ENCODE results near the gene MTX1. TPM values are rescaled to one million over a fixed set of nuclear protein-coding genes. Genes with fewer than 3 reads are reported as not detected.

MTX1 gene
- total and polyA plus RNA-seq, 9 of the 15 experiments (the other 6 are each of a cell fraction or from before 2014, with no cell fraction given), result 29.1 to 98.4 (median 66.9) TPM

GRCh38 chr1:155193275-155193990 lies 15.1 kb upstream of the MTX1 start (continued):
- TF ChIP-seq MBD1 (CRISPR knock-in tag; IDR thresholded peaks at IDR 0.05), result no peak
- no peak for TF ChIP-seq CBX2 (IDR thresholded peaks at IDR 0.05; ENCODE audit: insufficient read depth, low read length, poor library complexity, severe bottlenecking)
- no peak for TF ChIP-seq ZNF551 (CRISPR knock-in tag; IDR thresholded peaks at IDR 0.05)
- peak; percentile 61; the same call in 1 of the 2 replicates for TF ChIP-seq MYC (IDR thresholded peaks at IDR 0.05; ENCODE audit: low read depth, low read length)
- TF ChIP-seq MYC (CRISPR knock-in tag; IDR thresholded peaks at IDR 0.05; ENCODE audit: borderline replicate concordance, low read depth), result no peak
- no peak for TF ChIP-seq ZNF212 (CRISPR knock-in tag; IDR thresholded peaks at IDR 0.05)
- no peak for TF ChIP-seq ZFPM2 (CRISPR knock-in tag; IDR thresholded peaks at IDR 0.05)
- TF ChIP-seq, protein P1, sequence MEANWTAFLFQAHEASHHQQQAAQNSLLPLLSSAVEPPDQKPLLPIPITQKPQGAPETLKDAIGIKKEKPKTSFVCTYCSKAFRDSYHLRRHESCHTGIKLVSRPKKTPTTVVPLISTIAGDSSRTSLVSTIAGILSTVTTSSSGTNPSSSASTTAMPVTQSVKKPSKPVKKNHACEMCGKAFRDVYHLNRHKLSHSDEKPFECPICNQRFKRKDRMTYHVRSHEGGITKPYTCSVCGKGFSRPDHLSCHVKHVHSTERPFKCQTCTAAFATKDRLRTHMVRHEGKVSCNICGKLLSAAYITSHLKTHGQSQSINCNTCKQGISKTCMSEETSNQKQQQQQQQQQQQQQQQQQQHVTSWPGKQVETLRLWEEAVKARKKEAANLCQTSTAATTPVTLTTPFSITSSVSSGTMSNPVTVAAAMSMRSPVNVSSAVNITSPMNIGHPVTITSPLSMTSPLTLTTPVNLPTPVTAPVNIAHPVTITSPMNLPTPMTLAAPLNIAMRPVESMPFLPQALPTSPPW (CRISPR knock-in tag; IDR thresholded peaks at IDR 0.05), result peak; percentile 96
- peak; percentile 20; the same call in 1 of the 2 replicates for TF ChIP-seq CREB1 (IDR thresholded peaks at IDR 0.05)
- no peak for TF ChIP-seq CREB1 (CRISPR knock-in tag; IDR thresholded peaks at IDR 0.05)
- no peak for TF ChIP-seq ZNF76 (CRISPR knock-in tag; IDR thresholded peaks at IDR 0.05; ENCODE audit: borderline replicate concordance)
- TF ChIP-seq KLF13 (tag; IDR thresholded peaks at IDR 0.05; ENCODE audit: borderline replicate concordance, low read depth), result no peak
- no peak for TF ChIP-seq NEUROD1 (IDR thresholded peaks at IDR 0.05; ENCODE audit: borderline replicate concordance, low read depth, low read length, partially characterized antibody)
- TF ChIP-seq POU5F1 (IDR thresholded peaks at IDR 0.05; ENCODE audit: borderline replicate concordance, low read depth, low read length, partially characterized antibody), result no peak
- peak; percentile 77 for TF ChIP-seq ZNF592 (IDR thresholded peaks at IDR 0.05)
- TF ChIP-seq, protein P2, sequence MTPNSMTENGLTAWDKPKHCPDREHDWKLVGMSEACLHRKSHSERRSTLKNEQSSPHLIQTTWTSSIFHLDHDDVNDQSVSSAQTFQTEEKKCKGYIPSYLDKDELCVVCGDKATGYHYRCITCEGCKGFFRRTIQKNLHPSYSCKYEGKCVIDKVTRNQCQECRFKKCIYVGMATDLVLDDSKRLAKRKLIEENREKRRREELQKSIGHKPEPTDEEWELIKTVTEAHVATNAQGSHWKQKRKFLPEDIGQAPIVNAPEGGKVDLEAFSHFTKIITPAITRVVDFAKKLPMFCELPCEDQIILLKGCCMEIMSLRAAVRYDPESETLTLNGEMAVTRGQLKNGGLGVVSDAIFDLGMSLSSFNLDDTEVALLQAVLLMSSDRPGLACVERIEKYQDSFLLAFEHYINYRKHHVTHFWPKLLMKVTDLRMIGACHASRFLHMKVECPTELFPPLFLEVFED (CRISPR knock-in tag; conservative IDR thresholded peaks at IDR 0.05), result 0 out of 2 replicates have a peak, but pooled peaks have one; percentile 16
- no peak for TF ChIP-seq ZNF197 (CRISPR knock-in tag; IDR thresholded peaks at IDR 0.05; ENCODE audit: low read depth)

All from K562 (cell line).